Measurements from ENCODE around the gene PCARE. TPM values are rescaled to one million over a fixed set of nuclear protein-coding genes. Genes with fewer than 3 reads are reported as not detected.
A peak's percentile ranks its signal among the peaks of the same experiment; 100 is the strongest.

PCARE gene
- total and polyA plus RNA-seq, 2 of the 8 experiments (the other 6 are each of a cell fraction or from before 2014, with no cell fraction given), result not detected

DNA sequence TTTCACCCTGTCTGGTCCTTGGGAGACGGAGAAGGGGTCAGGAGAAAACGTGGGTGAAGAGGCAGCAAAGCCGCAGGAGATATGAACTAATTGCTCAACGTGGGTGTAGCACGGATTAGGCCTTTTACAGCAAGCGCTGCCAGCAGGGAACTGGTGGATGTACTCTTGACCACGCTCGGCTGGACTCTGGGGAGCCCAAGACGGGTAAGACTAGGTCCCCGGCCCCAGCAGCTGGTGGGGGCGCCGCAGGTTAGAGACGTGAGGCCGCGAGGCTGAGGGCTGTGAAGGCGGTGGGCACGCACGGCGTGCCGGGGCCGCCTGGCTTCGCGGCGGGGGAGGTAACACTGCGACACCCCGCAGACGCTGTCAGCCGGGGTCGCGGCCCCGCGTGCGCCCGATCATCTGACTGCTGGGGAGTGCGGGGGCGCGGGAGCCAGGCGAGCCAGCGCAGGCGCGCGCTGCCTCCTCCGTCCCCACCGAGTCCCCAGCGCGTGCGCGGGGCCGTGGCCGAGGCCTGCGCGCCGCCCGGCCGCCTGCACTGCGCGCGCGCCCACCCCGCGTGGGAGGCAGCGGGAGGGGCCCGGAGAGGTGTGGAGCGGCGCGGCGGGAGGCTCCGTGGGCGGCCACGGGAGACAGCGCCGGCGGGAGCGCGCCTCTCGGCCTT is 40.8 kb upstream of the PCARE start, which contains the start of gene CLIP4:
Gene CLIP4, plus strand, starts transcription at position 470 of the 664 bp plus-strand sequence. CDS start 5,974 bp downstream, outside the sequence.
- WGBS, 2 experiments (ENCODE audit: extremely low coverage in 1 of 2, insufficient coverage in 1 of 2, insufficient read length in 1 of 2, insufficient replicate concordance in 2 of 2, low coverage in 1 of 2, low lambda C conversion rate in 2 of 2, missing lambda C conversion rate in 1 of 2), result 16% methylated on average over 30 of the region's 76 CpGs; no CpG with 5 or more reads in 1 of the 2 experiments
- CTCF ChIA-PET (ENCODE audit: partially characterized antibody), result interaction anchor here (0.5 kb wide), 1 partner anchor 176 kb away, joined by 3 read pairs; no protein-coding TSS in a partner anchor
- Histone ChIP-seq H3K36me3 (ENCODE audit: control insufficient read depth in 2 of 4, insufficient read depth in 4 of 4, low read length in 3 of 4) (no peaks in the 10 kb centered on the region; a peak in 1 of 8 replicates), H3K79me1 (ENCODE audit: low read depth, low read length) (no peaks in the 10 kb centered on the region), H2BK120ac (replicated peaks; ENCODE audit: low read depth, low read length) (no peak within 1 kb of the TSS), H2BK15ac (ENCODE audit: low read length) (no peak within 1 kb of the TSS), H3K14ac (ENCODE audit: insufficient read length) (no peak within 1 kb of the TSS), H3K23me2 (ENCODE audit: low read depth, low read length) (peaks cover 6% of the 10 kb centered on the region; the same call in 1 of the 2 replicates), H3K56ac (replicated peaks; ENCODE audit: insufficient read length, low read depth, low read length) (no peak within 1 kb of the TSS), H3K9me3 (ENCODE audit: insufficient read depth in 2 of 2, low read depth in 1 of 2, low read length in 1 of 2) (no peaks in the 10 kb centered on the region), H2AFZ (ENCODE audit: low read length) (peak within 1 kb of the TSS; percentile 70; the same call in 1 of the 2 replicates), H3K27me3 (replicated peaks in 1 of 4; ENCODE audit: control insufficient read depth in 3 of 4, extremely low read depth in 1 of 4, insufficient read depth in 3 of 4, low read length in 3 of 4) (peaks cover 34 to 44% (median 42%) of the 10 kb centered on the region in 4 experiments), H3K9ac (replicated peaks in 1 of 4; ENCODE audit: extremely low read depth in 1 of 4, low read depth in 3 of 4, low read length in 3 of 4) (peak within 1 kb of the TSS in 1 of 4 experiments; percentile 38; a peak in 2 of 7 replicates), H3K23ac (ENCODE audit: insufficient read length) (no peak within 1 kb of the TSS), H3K4me2 (ENCODE audit: insufficient read depth in 1 of 2, low read depth in 2 of 2, low read length in 2 of 2) (peak within 1 kb of the TSS; percentile 79 to 82), H3K4me1 (replicated peaks in 1 of 4; ENCODE audit: control insufficient read depth in 3 of 4, insufficient read depth in 4 of 4, low read length in 3 of 4) (peaks cover 0 to 5% (median 0%) of the 10 kb centered on the region in 4 experiments; a peak in 1 of 7 replicates), H2AK5ac (ENCODE audit: low read depth, low read length) (no peak within 1 kb of the TSS), H3K4ac (replicated peaks; ENCODE audit: insufficient read length, low read depth, low read length) (no peak within 1 kb of the TSS), H4K20me1 (replicated peaks in 1 of 2; ENCODE audit: control insufficient read depth in 1 of 2, insufficient read depth in 2 of 2, low read length in 2 of 2) (peaks cover 0 to 2% of the 10 kb centered on the region in 2 experiments), H2BK5ac (ENCODE audit: low read depth, low read length) (no peak within 1 kb of the TSS), H3K4me3 (ENCODE audit: extremely low read depth in 1 of 4, insufficient read depth in 2 of 4, low read depth in 3 of 4, low read length in 4 of 4) (peak within 1 kb of the TSS; percentile 37 to 61 (median 44)), H2BK20ac (ENCODE audit: low read length) (no peak within 1 kb of the TSS), H3K27ac (ENCODE audit: low read depth, low read length) (no peak within 1 kb of the TSS), H4K5ac (ENCODE audit: insufficient read length, low read depth, low read length) (no peak within 1 kb of the TSS), H3K18ac (ENCODE audit: extremely low read depth, low read length) (no peak within 1 kb of the TSS), H4K91ac (replicated peaks; ENCODE audit: insufficient read length, low read length) (no peak within 1 kb of the TSS), H3K79me2 (ENCODE audit: control insufficient read depth in 1 of 2, insufficient read depth in 2 of 2, low read length in 2 of 2) (no peaks in the 10 kb centered on the region), H4K8ac (ENCODE audit: extremely low read depth, insufficient read depth, low read length) (peak within 1 kb of the TSS; percentile 79), H2BK12ac (ENCODE audit: low read depth, low read length) (peak within 1 kb of the TSS; percentile 50; the same call in 1 of the 2 replicates)
- FAIRE-seq, result no peak
- POLR2A ChIA-PET (ENCODE audit: partially characterized antibody), result no interaction called here
- peak in 1 of 2 experiments; percentile 60 for DNase-seq (ENCODE audit: low read depth in 1 of 2, low spot score in 2 of 2)
- TF ChIP-seq SUZ12 (IDR thresholded peaks at IDR 0.05; ENCODE audit: low read length) (peak; percentile 64), SP1 (IDR thresholded peaks at IDR 0.05; ENCODE audit: low read depth, low read length) (no peak), CTBP2 (IDR thresholded peaks at IDR 0.05; ENCODE audit: borderline replicate concordance, insufficient read depth, insufficient read length, low read length) (no peak), JUN (IDR thresholded peaks at IDR 0.05; ENCODE audit: low read depth, low read length) (no peak), SP4 (IDR thresholded peaks at IDR 0.05; ENCODE audit: low read length) (no peak), POLR2A (IDR thresholded peaks at IDR 0.05; ENCODE audit: control extremely low read depth in 1 of 2, low read depth in 2 of 2, low read length in 2 of 2) (no peak)

All from H1 (cell line).